IPS DF 4.7 (cell line): ENCODE results near the gene TMC2.

Experiments
- DNase-seq: peaks from one replicate; pipeline ENCODE4 v3.0.0-alpha.2; 2013; ENCODE audit warnings: low spot score; ENCODE audit errors: extremely low read depth

Gene TMC2

GRCh38 chr20:2575682-2576081, 39.3 kb downstream of the TMC2 start:
- no peak for DNase-seq

GRCh38 chr20:2576317-2576727, 39.9 kb downstream of the TMC2 start:
- no peak for DNase-seq

- DNase-seq, result no peak
Measured at GRCh38 chr20:2578475-2579192, 42.3 kb downstream of the TMC2 start.

GRCh38 chr20:2585811-2586210, 49.4 kb downstream of the TMC2 start:
- no peak for DNase-seq

GRCh38 chr20:2593756-2594155, 57.4 kb downstream of the TMC2 start:
- DNase-seq, result no peak

GRCh38 chr20:2595076-2595475, 58.7 kb downstream of the TMC2 start:
- no peak for DNase-seq

GRCh38 chr20:2596673-2597279, 60.4 kb downstream of the TMC2 start:
- no peak for DNase-seq

- DNase-seq, result peak; percentile 7
Measured at GRCh38 chr20:2599288-2600006, 63.1 kb downstream of the TMC2 start.

GRCh38 chr20:2602046-2602735, 65.8 kb downstream of the TMC2 start:
- DNase-seq, result no peak

GRCh38 chr20:2602746-2603145, 66.4 kb downstream of the TMC2 start:
- DNase-seq, result no peak

- no peak for DNase-seq
Measured at GRCh38 chr20:2603816-2604505, 67.6 kb downstream of the TMC2 start.

- no peak for DNase-seq
Measured at GRCh38 chr20:2604506-2604835, 68.1 kb downstream of the TMC2 start.

GRCh38 chr20:2606507-2607006, 70.2 kb downstream of the TMC2 start:
- DNase-seq, result no peak

GRCh38 chr20:2610326-2610725, 74.0 kb downstream of the TMC2 start:
- DNase-seq, result no peak

- DNase-seq, result no peak
Measured at GRCh38 chr20:2610941-2611720, 74.8 kb downstream of the TMC2 start.

GRCh38 chr20:2612073-2612472, 75.7 kb downstream of the TMC2 start:
- no peak for DNase-seq

GRCh38 chr20:2616634-2617033, 80.3 kb downstream of the TMC2 start:
- no peak for DNase-seq

GRCh38 chr20:2617099-2617714, 80.8 kb downstream of the TMC2 start:
- DNase-seq, result no peak

- DNase-seq, result no peak
Measured at GRCh38 chr20:2618815-2619214, 82.4 kb downstream of the TMC2 start.

GRCh38 chr20:2619337-2619736, 83.0 kb downstream of the TMC2 start:
- DNase-seq, result no peak
